GM06990 (cell line): ENCODE results near the gene SMIM44.

Experiments used
- DNase-seq: peaks from one replicate; pipeline ENCODE4 v3.0.0-alpha.2; 2011; ENCODE audit not compliant: insufficient read length; ENCODE audit errors: extremely low read depth
- H3K27me3 ChIP-seq: replicated peaks from 2 replicates; pipeline ENCODE4 v1.6.0; 2011; ENCODE audit warnings: low read length; ENCODE audit not compliant: control insufficient read depth, insufficient read depth
- H3K36me3 ChIP-seq: 2 replicates; pipeline ENCODE4 v1.5.1; 2011; ENCODE audit warnings: low read length; ENCODE audit not compliant: control insufficient read depth, insufficient read depth
- H3K4me3 ChIP-seq: replicated peaks from 2 replicates; pipeline ENCODE4 v1.5.1; 2011; ENCODE audit warnings: low read depth, mild to moderate bottlenecking, control low read depth, low read length
- CTCF ChIP-seq: IDR thresholded peaks from 2 replicates; pipeline ENCODE4 v1.5.1; 2011; ENCODE audit warnings: low read length, control low read depth, mild to moderate bottlenecking, inconsistent platforms; ENCODE audit not compliant: insufficient read depth, poor library complexity, severe bottlenecking

The SMIM44 gene

GRCh38 chr19:3524078-3524842 is 41.0 kb upstream of the SMIM44 start:
- TF ChIP-seq CTCF = no peak
- peaks cover 19% of the 10 kb centered on the region for H3K36me3 ChIP-seq
- DNase-seq = no peak
- H3K4me3 ChIP-seq = no peak overlapping the region
- no peaks in the 10 kb centered on the region for H3K27me3 ChIP-seq

- DNase-seq = no peak
- peaks cover 21% of the 10 kb centered on the region for H3K36me3 ChIP-seq
- no peak overlapping the region for H3K4me3 ChIP-seq
- no peak for TF ChIP-seq CTCF
- H3K27me3 ChIP-seq = no peaks in the 10 kb centered on the region
These were observed 40.3 kb upstream of the SMIM44 start for GRCh38 chr19:3523361-3524077.

GRCh38 chr19:3522421-3523360 is 39.5 kb upstream of the SMIM44 start:
- DNase-seq = no peak
- Histone ChIP-seq H3K4me3 (no peak overlapping the region), H3K27me3 (no peaks in the 10 kb centered on the region), H3K36me3 (peaks cover 18% of the 10 kb centered on the region)
- no peak for TF ChIP-seq CTCF

- Histone ChIP-seq H3K27me3 (no peaks in the 10 kb centered on the region), H3K36me3 (peaks cover 10% of the 10 kb centered on the region), H3K4me3 (no peak overlapping the region)
- no peak for DNase-seq
- TF ChIP-seq CTCF = no peak
These were observed 37.8 kb upstream of the SMIM44 start for GRCh38 chr19:3521104-3521445.

GRCh38 chr19:3520166-3521103 is 37.2 kb upstream of the SMIM44 start:
- peaks cover 10% of the 10 kb centered on the region for H3K36me3 ChIP-seq
- no peak for TF ChIP-seq CTCF
- H3K27me3 ChIP-seq = no peaks in the 10 kb centered on the region
- no peak for DNase-seq
- no peak overlapping the region for H3K4me3 ChIP-seq
